Lower leg skin (tissue), 4 donors: ENCODE measurements around the gene FRMD8. TPM values are rescaled to one million over a fixed set of nuclear protein-coding genes. Genes with fewer than 3 reads are reported as not detected.

Experiments used
- DNase-seq, 2 donors: peaks; one replicate each; pipeline ENCODE4 v3.0.0-alpha.2; 2019; ENCODE audit warnings: low spot score in 2 of 2
- H3K4me3 ChIP-seq: fragments of 200-600 bp; sonication (generic); 2 replicates; pipeline ENCODE4 v1.5.1; 2017; ENCODE audit warnings: mild to moderate bottlenecking, low read depth; ENCODE audit not compliant: poor library complexity, severe bottlenecking
- POLR2A ChIP-seq, 2 donors: fragments of 450-650 bp; IDR thresholded peaks; one replicate each; pipeline ENCODE4 v1.6.1; 2016 to 2017; ENCODE audit warnings: antibody characterized with exemption in 2 of 2, mild to moderate bottlenecking in 1 of 2, moderate library complexity in 1 of 2
- WGBS, 2 donors: methylation state at CpG; one replicate each; pipeline ENCODE4 v1.1.5; 2018; 5-methylcytosine and 5-hydroxymethylcytosine counted together
- intact Hi-C: fragments of 100-400 bp; cut with DNase I; formaldehyde crosslinking; loops from one replicate; pipeline ENCODE4 v1.15.0; 2023; ENCODE audit warnings: low total_unique reads
- total RNA-seq, 4 donors: library from RNA; depleted of rRNA; stranded (reverse); fragments of >200 nt; gene quantifications; one replicate each; pipeline ENCODE4 v1.1.0, GENCODE V29; 2016
- TF ChIP-seq, protein P1 (sequence below), 3 donors: fragments of 450-650 bp; IDR thresholded peaks; one replicate each; pipeline ENCODE4 v1.5.1; 2016; ENCODE audit warnings: antibody characterized with exemption in 3 of 3, mild to moderate bottlenecking in 3 of 3, moderate library complexity in 2 of 3

Gene FRMD8
- total RNA-seq, 4 donors from 2014 or later: 81.8 to 135 (median 112) TPM

- DNase-seq: no peak
- 91 to 93% methylated on average over 38 of the region's 38 CpGs for WGBS, 2 donors
- TF ChIP-seq, protein P1, sequence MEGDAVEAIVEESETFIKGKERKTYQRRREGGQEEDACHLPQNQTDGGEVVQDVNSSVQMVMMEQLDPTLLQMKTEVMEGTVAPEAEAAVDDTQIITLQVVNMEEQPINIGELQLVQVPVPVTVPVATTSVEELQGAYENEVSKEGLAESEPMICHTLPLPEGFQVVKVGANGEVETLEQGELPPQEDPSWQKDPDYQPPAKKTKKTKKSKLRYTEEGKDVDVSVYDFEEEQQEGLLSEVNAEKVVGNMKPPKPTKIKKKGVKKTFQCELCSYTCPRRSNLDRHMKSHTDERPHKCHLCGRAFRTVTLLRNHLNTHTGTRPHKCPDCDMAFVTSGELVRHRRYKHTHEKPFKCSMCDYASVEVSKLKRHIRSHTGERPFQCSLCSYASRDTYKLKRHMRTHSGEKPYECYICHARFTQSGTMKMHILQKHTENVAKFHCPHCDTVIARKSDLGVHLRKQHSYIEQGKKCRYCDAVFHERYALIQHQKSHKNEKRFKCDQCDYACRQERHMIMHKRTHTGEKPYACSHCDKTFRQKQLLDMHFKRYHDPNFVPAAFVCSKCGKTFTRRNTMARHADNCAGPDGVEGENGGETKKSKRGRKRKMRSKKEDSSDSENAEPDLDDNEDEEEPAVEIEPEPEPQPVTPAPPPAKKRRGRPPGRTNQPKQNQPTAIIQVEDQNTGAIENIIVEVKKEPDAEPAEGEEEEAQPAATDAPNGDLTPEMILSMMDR (IDR thresholded peaks at IDR 0.05): no peak
- TF ChIP-seq POLR2A (IDR thresholded peaks at IDR 0.05): no peak
- no peak overlapping the region for H3K4me3 ChIP-seq
- intact Hi-C loops: no loop called here
These were observed 10.6 kb downstream of the FRMD8 start for GRCh38 chr11:65396769-65397745.

GRCh38 chr11:65398362-65398910 lies 12.0 kb downstream of the FRMD8 start:
- intact Hi-C loops: no loop called here
- no peak for DNase-seq
- H3K4me3 ChIP-seq: no peak overlapping the region
- TF ChIP-seq POLR2A (IDR thresholded peaks at IDR 0.05): no peak
- TF ChIP-seq, protein P1 (IDR thresholded peaks at IDR 0.05): no peak
- 87 to 90% methylated on average over 15 to 16 of the region's 16 CpGs for WGBS, 2 donors

GRCh38 chr11:65399249-65399648 lies 12.8 kb downstream of the FRMD8 start:
- no peak overlapping the region for H3K4me3 ChIP-seq
- no peak for TF ChIP-seq POLR2A (IDR thresholded peaks at IDR 0.05)
- TF ChIP-seq, protein P1 (IDR thresholded peaks at IDR 0.05): no peak
- WGBS, 2 donors: 88 to 95% methylated on average over 13 of the region's 13 CpGs
- intact Hi-C loops: no loop called here
- DNase-seq: no peak

- TF ChIP-seq, protein P1 (IDR thresholded peaks at IDR 0.05): no peak
- TF ChIP-seq POLR2A (IDR thresholded peaks at IDR 0.05): no peak
- DNase-seq: no peak
These were observed 13.4 kb downstream of the FRMD8 start for GRCh38 chr11:65399845-65400244.

GRCh38 chr11:65400307-65401072 lies 14.1 kb downstream of the FRMD8 start:
- H3K4me3 ChIP-seq: no peak overlapping the region
- DNase-seq: no peak
- intact Hi-C loops: no loop called here
- TF ChIP-seq, protein P1 (IDR thresholded peaks at IDR 0.05): no peak
- TF ChIP-seq POLR2A (IDR thresholded peaks at IDR 0.05): no peak
- 83 to 94% methylated on average over 6 to 15 of the region's 17 CpGs for WGBS, 2 donors

More at GRCh38 chr11:65399845-65400244, 13.4 kb downstream of the FRMD8 start:
- no peak overlapping the region for H3K4me3 ChIP-seq
- 92% methylated on average over 9 of the region's 10 CpGs; no CpG with 5 or more reads in 1 of the 2 donors for WGBS, 2 donors
- intact Hi-C loops: no loop called here
